ENCODE results near the gene B3GNT2. TPM values are rescaled to one million over a fixed set of nuclear protein-coding genes. Genes with fewer than 3 reads are reported as not detected.

Gene B3GNT2
- total and polyA plus RNA-seq, 7 donors, result 12.3 to 25.8 (median 19.3) TPM

GRCh38 chr2:62222674-62223073 lies 26.8 kb downstream of the B3GNT2 start:
- intact Hi-C loops (cut with DNase I), result no loop called here
- WGBS, 2 donors, result 85 to 91% methylated on average over 8 of the region's 8 CpGs
- peaks cover 0 to 35% (median 21%) of the 10 kb centered on the region in 4 donors for H3K4me1 ChIP-seq
- peaks cover 0 to 24% (median 5%) of the 10 kb centered on the region in 4 donors for H3K36me3 ChIP-seq
- no peaks in the 10 kb centered on the region for H3K27me3 ChIP-seq
- H3K27ac ChIP-seq, result no peak overlapping the region
- no peak overlapping the region for H3K4me3 ChIP-seq
- H3K9me3 ChIP-seq, result no peaks in the 10 kb centered on the region
- TF ChIP-seq POLR2AphosphoS5 (IDR thresholded peaks at IDR 0.05), result no peak
- no peak for TF ChIP-seq CTCF (IDR thresholded peaks at IDR 0.05)
- no peak for TF ChIP-seq EP300 (IDR thresholded peaks at IDR 0.05)
- no peak for TF ChIP-seq POLR2A (IDR thresholded peaks at IDR 0.05)
- DNase-seq, result no peak

GRCh38 chr2:62224976-62225375 lies 29.1 kb downstream of the B3GNT2 start:
- no peak overlapping the region for H3K4me3 ChIP-seq
- intact Hi-C loops (cut with DNase I), result no loop called here
- TF ChIP-seq EP300 (IDR thresholded peaks at IDR 0.05) (no peak), CTCF (IDR thresholded peaks at IDR 0.05) (no peak), POLR2AphosphoS5 (IDR thresholded peaks at IDR 0.05) (no peak), POLR2A (IDR thresholded peaks at IDR 0.05) (no peak)

GRCh38 chr2:62227386-62228075 lies 31.6 kb downstream of the B3GNT2 start:
- H3K4me3 ChIP-seq, result no peak overlapping the region
- TF ChIP-seq CTCF (IDR thresholded peaks at IDR 0.05), result no peak
- no peak for TF ChIP-seq POLR2AphosphoS5 (IDR thresholded peaks at IDR 0.05)
- TF ChIP-seq EP300 (IDR thresholded peaks at IDR 0.05), result no peak
- no peak for TF ChIP-seq POLR2A (IDR thresholded peaks at IDR 0.05)
- H3K27me3 ChIP-seq, result no peaks in the 10 kb centered on the region
- H3K9me3 ChIP-seq, result no peaks in the 10 kb centered on the region
- peaks cover 0 to 21% (median 5%) of the 10 kb centered on the region in 4 donors for H3K36me3 ChIP-seq
- H3K27ac ChIP-seq, result no peak overlapping the region
- peak; percentile 18 for DNase-seq
- intact Hi-C loops (cut with DNase I), result no loop called here
- no peaks in the 10 kb centered on the region for H3K4me1 ChIP-seq
- WGBS, 2 donors, result 76 to 89% methylated on average over 6 of the region's 6 CpGs

More at GRCh38 chr2:62224976-62225375, 29.1 kb downstream of the B3GNT2 start:
- H3K4me1 ChIP-seq, result peaks cover 0 to 16% (median 8%) of the 10 kb centered on the region in 4 donors
- 84 to 89% methylated on average over 1 of the region's 1 CpG for whole genome bisulfite sequencing, 2 donors
- DNase-seq, result no peak
- H3K9me3 ChIP-seq, result no peaks in the 10 kb centered on the region
- H3K27ac ChIP-seq, result no peak overlapping the region
- H3K36me3 ChIP-seq, result peaks cover 0 to 24% (median 5%) of the 10 kb centered on the region in 4 donors
- no peaks in the 10 kb centered on the region for H3K27me3 ChIP-seq

GRCh38 chr2:62229082-62229605 lies 33.2 kb downstream of the B3GNT2 start:
- H3K27ac ChIP-seq, result no peak overlapping the region
- DNase-seq, result no peak
- no peaks in the 10 kb centered on the region for H3K9me3 ChIP-seq
- no peak overlapping the region for H3K4me3 ChIP-seq
- intact Hi-C loops (cut with DNase I), result no loop called here
- no peaks in the 10 kb centered on the region for H3K27me3 ChIP-seq
- TF ChIP-seq POLR2A (IDR thresholded peaks at IDR 0.05) (no peak), EP300 (IDR thresholded peaks at IDR 0.05) (no peak), POLR2AphosphoS5 (IDR thresholded peaks at IDR 0.05) (no peak), CTCF (IDR thresholded peaks at IDR 0.05) (no peak)
- WGBS, 2 donors, result 76 to 86% methylated on average over 11 of the region's 11 CpGs
- no peaks in the 10 kb centered on the region for H3K4me1 ChIP-seq
- H3K36me3 ChIP-seq, result peaks cover 0 to 11% (median 5%) of the 10 kb centered on the region in 4 donors
